GM21390 (cell line): ENCODE results near the gene SAMD4A.
"Not testable (repeated sequence)": the region's sequence is repeated elsewhere in the genome, so short reads cannot be mapped to it uniquely, and the experiment has no call there.

Source experiments
- ATAC-seq: cut with Tn5 transposase; IDR thresholded peaks from one replicate; pipeline ENCODE4 v1.9.1; 2021; ENCODE audit not compliant: unreplicated experiment

Gene SAMD4A

DNA sequence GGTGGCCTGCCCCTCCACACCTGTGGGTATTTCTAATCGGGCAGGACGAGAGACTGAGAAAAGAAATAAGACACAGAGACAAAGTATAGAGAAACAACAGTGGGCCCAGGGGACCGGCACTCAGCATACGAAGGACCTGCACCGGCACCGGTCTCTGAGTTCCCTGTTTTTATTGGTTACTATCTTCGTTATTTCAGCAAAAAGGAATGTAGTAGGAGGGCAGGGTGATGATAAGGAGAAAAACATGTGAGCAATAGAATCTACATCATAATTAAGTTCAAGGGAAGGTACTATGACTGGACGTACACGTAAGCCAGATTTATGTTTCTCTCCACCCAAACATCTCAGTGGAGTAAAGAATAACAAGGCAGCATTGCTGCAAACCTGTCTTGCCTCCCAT, 185.7 kb downstream of the SAMD4A start:
- not testable (repeated sequence) for ATAC-seq

DNA sequence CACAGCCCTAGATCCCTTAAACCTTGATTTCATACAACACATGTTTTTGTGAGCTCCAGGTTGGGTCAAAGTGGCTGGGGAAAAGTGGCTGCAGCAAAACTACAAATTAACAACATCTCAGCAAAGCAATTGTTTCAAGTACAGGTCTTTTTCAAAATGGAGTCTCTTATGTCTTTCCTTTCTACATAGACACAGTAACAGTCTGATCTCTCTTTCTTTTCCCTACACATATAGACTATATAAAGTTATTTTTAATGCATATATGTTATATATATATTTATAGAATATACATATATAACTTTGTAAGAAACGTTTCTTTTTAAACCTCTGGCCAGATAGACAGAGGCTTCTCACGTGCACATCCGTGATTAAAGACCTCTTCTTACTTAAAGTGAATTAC, 186.5 kb downstream of the SAMD4A start:
- ATAC-seq, result not testable (repeated sequence)

DNA sequence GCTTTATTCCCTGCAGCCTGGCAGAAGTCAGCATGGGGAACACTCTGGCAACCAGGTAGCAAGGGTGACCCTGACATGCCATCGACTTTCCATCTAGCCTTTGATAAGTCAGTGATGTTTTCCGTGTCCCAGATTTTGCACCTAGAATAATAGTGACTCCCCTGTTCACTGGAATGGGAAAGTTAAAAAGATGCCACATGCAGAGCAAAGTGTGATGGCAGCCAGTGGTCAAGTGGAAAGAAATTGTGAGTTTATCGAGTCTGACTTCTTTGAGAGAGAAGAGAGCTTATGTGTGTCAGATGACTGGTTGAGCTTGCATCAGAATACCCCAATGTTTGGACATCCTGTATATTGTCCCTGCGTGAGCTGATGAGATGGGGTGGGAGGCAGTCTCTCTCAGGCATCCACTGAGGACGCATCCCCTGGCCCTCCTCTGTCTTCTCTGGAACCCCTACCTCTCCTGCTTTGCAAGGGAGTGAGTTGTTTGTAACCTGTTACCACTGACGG, 187.2 kb downstream of the SAMD4A start:
- ATAC-seq, result no peak

DNA sequence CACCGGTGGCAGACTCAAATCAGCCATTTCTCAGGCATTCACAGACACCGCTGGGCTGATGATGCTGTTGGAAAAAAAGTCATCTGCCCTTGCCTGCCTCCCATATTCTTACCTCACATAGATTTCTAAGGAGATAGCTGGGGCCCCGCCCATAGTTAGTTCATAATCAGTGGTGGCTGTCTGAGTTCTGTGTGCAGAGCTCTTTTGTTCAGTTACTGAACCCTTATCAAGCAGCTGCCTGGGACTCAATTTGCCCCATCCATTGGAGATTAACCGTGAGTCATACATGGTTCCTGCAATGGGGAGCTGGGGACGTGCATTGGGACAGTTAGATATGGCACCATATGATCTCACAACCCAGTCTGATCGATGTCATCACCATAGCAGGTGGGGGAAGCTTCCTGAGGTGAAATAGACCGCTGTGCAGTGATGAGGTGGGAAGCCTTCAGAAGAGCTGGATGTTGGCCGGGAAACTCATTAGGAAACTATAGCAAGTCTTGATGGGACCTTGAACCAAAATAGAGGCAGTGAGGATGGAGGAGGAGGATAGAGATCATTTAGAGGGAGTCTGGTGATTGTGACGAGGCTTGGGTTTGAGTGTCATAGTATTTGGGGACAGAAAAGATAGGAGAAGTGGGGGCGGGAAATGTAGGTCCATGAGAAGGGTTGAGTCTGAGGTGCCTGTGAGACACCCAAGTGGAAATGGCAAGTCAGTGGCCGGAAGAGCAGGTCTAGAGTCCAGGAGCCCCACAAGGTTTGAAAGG, 187.9 kb downstream of the SAMD4A start:
- ATAC-seq, result no peak

DNA sequence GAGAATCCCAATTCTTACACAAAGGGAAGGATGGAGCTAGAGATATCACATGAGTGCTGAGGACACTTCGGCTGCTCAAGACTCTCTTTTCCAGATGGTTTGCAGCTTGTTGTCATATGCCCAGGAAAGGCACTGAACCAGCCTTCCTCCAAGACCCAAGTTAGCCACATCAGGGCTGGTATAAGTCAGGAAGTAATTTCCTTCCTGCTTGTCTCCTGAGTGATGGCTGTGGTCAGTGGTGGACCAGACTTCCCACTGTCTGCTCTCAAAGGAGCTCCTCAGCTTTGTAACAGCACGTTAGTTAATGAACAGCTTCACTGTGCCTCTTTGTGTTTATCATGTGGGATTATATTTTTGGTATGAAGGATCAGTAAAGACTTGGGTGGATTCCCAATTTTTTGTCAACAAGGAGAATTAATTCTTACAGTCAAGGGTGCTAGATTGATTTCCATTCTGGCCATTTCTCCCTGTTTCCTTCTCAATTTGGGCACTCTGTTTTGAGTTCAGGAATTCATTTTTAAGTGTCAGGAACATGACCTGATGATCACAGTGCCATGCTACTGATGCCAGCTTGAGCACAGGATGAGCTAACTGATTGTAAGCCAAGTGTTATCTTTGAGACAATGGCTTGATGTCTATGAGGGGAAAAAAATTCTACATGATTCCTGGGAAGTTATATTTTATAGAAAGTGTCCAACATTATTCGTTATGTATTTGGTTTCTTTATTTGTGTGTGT, 189.9 kb downstream of the SAMD4A start:
- ATAC-seq, result no peak

DNA sequence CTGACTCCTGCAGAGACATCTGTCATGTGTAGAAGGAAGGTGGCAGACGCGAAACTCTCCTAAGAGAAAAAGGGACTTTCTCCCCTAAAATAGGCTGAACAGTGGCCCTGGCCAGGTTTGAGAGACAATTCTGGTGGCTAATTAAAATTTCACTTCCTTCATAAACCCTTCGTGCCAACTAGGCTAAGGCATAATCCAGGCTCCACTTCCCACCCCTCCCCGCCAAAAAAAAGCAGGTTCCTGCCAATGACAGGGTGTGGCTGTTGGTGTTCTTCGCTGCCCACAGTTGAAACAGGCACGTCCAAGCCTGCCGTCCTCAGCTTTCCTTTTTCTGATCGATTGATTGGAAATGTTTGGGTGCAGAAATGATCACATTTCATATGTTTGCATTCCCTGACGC, 191.1 kb downstream of the SAMD4A start:
- ATAC-seq, result no peak

DNA sequence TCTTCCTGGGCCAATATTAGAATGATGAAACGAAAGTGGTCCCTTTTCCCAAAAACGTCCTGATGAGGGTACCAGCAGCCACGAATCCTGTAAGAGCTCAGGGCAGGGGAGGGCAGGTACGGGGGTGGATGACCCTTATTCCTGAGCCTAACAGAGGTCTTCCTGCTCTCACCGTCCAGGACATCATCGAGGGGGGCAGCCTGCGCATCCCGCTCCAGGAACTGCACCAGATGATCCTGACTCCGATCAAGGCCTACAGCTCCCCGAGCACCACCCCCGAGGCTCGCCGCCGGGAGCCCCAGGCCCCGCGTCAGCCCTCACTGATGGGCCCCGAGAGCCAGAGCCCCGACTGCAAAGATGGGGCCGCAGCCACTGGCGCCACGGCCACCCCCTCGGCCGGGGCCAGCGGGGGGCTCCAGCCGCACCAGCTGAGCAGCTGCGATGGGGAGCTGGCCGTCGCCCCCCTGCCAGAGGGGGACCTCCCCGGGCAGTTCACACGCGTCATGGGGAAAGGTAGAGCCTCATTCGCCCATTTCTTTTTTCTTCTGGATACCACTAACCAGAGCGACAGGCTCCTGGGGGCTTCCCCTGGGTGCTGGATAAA, 193.2 kb downstream of the SAMD4A start:
- no peak for ATAC-seq

DNA sequence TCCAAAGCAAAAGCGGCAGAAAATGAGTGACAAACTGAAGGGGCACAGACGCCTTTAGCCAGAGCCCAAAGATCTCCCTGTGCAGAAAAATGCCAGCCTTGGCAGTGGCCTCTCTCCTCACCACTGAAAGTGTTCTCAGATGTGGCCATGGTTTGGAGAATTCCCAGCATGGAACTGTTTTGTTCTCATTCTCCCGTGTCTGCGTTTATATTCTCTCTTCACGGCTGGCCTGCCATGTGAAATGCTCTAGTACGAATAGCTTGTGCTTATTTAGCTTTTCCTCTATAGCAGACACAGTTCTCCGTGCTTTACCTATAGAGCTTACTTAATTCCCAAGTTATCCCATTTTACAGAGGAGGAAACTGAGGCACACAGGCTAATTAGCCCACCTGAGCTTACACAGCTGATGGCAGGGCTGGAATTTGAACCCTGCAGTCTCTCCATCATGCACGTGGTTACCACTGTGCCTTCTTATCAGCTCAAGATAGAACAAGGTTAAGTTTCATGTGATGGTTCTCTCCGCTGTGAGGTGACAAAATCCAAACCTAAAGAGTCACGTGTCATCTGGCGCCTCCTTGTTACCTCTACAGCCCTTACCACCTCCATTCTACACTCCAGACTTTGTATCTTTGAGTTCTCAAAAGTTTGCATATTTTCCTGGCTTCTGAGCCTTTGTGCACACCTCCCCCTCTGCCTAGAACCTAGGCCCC, 194.1 kb downstream of the SAMD4A start:
- no peak for ATAC-seq

DNA sequence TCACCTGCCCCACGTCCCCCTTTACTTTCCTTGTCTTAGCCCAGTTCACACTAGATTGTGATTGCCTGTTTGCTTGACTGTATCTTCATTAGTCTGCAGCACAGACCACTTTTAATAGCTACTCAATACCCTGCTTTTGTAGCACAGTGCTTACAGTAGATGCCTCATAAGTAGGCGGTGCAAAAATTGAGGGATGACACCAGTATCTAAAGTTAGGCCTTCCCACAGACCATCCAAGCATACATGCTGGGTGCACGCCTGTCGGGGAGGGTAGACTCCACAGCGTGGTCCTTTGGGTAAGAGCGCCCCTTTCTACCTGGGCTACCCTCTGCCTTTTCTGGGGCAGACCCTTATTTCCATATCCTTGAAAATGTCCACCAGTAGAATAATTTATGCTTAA, 194.9 kb downstream of the SAMD4A start:
- ATAC-seq, result no peak

DNA sequence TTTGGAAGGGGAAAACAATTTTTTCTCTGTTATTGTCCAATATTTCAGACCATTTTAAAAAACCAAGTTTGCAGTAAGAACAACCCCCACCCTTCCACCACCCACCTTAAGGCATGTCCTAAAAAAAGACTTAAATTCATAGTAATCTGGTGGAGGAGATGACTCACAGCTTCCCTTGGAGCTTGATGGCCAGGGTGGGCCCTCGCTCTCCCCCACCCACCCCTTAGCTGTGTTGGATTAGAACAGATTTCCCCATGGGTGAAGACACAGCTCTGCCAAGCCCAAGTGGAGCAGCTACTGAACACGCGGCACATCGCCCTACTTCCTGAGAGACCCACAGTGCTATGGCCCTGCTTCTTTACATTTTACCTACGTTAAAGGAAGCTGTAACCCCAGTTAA, 195.4 kb downstream of the SAMD4A start:
- no peak for ATAC-seq

DNA sequence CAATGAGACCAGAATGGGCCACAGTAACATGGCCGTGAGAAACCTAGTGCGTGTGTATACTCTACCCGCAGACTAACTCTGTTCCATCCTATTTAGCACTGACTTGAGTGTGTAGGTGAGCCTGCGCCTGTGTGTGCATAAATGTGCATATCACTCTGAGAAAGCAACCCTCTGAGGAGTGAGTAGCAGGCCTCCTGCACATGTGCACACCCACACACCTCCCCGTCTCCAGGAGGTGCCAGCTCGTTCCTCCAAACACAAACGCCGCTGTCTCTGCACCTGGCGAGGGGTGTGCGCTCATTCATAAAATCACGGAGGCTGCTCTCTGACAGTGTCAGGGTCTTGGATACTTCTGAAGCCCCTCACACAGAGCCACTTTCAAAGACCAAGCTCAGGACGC, 196.8 kb downstream of the SAMD4A start:
- no peak for ATAC-seq

DNA sequence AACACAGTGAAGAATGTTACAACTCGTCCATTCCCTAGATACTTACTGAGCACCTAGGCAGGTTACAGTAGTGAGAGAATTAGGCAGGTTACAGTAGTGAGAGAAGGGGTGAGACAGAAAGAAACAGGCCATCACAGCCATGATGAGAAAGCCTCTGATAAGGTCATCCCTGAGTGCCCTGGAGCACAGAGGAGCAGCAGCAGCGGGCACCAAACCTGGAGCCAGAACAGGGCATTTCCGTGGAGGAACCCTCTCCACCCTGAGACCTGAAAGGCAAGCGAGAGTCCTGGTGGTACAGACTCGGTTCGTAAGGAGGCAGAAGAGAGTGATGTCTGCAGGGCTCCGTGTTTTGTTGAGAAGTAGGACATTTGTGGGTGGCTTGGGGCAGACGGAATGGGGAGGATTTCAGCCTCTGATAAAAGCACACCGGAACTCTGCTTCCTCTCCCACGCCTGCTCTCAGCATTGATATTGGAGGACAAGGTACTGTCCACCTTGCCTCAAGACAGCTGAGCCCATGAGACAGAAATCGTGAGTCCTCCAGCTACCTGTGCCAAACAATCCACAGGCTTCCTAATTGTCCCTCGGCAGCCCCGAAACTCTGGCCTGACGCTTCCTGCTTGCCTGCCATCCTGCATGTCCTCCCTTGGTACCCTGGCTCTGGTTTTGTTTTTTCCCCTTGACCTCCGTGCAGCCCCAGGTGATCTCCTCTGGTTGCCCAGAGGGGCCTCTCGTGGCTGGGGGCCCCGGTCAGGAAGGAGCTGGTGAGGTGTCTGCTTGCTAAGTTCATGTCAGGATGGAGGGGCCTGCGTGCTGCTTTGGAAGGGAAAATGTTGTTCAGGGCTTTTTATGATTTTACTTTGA, 199.6 kb downstream of the SAMD4A start:
- no peak for ATAC-seq

DNA sequence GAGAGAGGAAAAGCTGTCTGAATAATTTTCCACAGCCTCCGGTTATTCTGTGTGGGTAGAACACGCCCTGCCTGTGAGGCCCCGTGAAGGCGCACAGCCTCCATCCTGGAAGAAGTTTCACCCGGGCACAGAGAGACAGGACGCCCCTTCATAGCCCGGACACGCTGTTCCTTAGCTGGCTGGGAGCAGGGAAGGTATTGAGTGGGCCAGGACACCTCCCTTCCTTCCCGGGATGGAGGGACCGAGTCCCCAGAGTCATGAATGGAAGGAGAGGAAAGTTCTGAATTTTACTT, 200.2 kb downstream of the SAMD4A start:
- ATAC-seq, result no peak

DNA sequence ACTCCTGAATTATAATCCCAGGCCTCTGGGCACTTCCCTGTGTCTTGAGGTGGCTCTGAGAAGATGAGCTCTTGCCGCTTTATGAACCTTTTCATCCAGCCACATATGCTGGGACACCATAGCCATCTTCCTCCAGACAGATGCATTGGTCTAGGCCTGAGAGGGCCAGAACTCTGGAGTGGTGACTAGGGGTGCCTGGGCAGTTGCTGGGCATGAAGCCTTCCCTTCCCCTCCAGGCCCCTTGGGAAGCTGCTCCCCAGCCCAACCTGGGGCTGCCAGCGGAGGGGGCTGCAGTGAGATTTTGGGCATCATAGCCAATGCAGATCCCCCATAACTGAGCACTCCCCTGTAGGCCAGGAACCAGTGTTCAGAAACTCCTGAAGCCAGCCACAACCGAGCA, 200.5 kb downstream of the SAMD4A start:
- no peak for ATAC-seq

DNA sequence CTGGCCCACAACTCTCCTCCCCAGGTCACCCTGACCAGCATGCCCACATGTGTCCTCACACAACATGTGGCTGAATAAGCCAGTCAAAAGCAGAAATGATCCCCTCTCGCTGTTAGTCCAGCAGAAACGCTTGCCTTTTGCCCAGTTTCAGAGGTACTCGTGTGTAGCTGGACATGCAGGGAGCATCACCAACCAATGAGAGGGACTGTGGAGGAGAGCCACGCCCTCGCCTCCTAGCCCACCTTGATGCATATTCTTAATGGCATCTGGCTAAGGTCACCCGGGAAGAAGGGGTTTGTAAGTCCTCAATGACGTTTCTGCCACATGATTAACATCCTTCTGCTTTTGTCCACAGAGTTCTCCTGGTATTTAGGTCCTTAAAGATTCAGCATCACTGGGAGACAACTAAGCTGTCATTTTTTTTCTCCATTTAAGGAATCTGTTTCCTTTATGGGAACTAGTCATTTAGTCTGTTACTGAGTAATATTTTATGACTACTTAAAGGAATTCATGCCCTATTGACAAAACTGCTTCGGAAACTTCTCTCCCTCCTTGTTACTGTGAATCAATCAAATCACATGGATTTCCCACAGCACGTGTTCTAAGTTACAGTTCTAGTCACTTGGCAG, 201.7 kb downstream of the SAMD4A start:
- ATAC-seq, result no peak

DNA sequence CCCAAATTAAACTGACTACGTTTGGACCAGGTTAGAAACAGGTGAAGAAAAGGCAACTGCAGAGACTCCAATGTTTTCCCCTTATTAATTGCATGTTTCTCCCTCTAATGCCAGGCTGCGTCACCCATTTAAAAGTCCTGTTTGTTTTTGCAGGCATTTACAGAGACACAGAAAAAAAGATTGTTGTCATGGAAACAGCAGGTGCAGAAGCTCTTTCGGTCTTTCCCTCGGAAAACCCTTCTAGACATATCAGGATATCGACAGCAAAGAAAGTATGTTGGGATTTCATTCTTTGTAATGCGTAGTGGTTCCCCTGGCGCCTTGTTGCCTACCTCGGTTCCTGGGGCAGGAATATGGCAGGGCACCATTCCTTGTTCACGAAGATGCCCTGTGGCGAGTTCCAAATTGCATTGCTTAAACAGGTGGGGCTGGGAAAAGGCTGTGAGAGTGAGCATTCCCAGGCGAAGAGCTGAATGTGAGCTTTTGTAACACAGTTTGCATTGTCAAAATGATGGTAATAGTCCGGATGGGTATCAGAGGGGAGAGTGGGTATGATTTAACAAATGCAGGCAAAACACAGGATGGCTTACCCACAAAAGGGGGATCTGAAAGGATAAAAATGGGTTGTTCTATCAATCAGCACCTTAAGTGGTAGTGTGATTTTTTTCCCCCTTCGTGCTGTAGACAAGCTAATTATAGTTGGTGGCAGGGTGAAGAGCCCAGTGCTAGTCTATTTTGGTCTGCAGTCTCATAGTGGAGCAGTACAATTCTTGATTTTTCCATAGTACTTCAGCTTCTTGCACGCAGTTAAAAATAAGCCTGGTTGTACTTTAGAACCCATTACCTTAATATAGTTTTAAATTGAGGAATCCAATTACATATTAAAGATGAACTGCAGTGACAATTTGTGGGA, 203.3 kb downstream of the SAMD4A start:
- ATAC-seq, result no peak

DNA sequence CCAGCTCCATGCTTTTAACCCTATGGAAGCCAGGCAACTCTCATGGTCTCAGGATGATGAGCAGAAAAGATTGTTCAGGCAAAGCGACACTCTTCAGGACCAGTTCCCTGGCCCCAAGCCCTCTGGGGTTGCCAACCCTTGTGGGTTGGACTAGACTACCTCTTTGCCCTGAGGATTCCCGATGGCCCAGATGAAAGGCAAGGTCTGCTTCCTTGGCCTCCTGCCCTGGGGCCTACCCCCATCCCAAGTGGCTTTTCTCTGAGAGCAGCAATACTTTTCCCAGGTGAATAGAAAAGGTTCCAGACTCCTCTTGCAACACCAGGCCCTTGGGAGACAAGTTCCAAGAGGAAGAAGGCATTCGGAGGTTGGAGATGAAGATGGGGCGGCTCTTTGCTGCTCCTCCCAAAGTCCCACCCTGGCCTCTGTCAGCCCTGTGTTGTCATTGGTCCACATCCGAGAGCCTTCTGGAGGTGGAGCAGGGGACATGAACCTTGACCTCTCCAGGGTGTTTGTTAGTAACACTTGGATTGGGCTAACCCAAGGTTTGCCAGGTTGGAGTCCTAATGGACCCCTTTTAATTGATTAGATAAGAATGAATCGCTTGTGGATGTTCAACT, 204.6 kb downstream of the SAMD4A start:
- ATAC-seq, result no peak

DNA sequence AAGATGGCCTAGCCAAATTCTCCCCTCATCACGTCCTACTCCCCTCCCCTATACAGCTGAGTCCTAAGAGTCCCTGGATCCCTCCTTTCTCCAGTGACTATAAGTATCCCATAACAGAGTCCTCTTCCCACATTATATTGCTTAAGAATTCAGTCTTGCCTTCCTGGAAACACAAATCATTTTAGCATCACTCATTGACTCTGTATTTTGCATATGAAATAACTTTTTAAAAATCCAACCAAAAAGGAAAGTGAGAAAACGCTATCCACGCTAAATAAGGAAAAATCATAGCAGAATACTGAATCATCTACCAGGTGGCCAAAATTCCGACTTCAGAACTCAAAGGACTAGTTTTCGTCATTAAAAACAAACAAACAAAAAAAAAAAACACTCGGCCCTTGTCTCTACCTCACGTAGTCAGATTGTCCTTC, 205.5 kb downstream of the SAMD4A start:
- ATAC-seq, result no peak
